H1 (cell line): ENCODE data around the gene LIPC. TPM values are rescaled to one million over a fixed set of nuclear protein-coding genes. Genes with fewer than 3 reads are reported as not detected.

Experiments
- CTCF ChIA-PET: fragments of 300-600 bp; sonication (Branson Sonifier 250); formaldehyde crosslinking; loops from one replicate; lab custom pipeline; 2021; ENCODE audit not compliant: partially characterized antibody; lab: Charles Lee
- POLR2A ChIA-PET: fragments of 300-600 bp; sonication (Branson Sonifier 250); formaldehyde crosslinking; loops from one replicate; lab custom pipeline; 2021; ENCODE audit warnings: inconsistent platforms; ENCODE audit not compliant: partially characterized antibody; lab: Charles Lee
- DNase-seq, 2 experiments: peaks; one replicate each; pipeline versions ENCODE4 v3.0.0 to v3.0.0-alpha.2; 2010 to 2022; ENCODE audit warnings: low spot score in 2 of 2, low read depth in 1 of 2, mixed read lengths in 1 of 2
- FAIRE-seq: peaks from 2 replicates; lab custom pipeline; 2011; peaks lifted over from hg19 to GRCh38; lab: Jason Lieb, UNC
- H2AFZ ChIP-seq: 2 replicates; pipeline ENCODE4 v1.8.1; 2012; ENCODE audit warnings: low read length, inconsistent platforms
- H2AK5ac ChIP-seq: 2 replicates; pipeline ENCODE4 v1.6.1; 2013; ENCODE audit warnings: low read depth, low read length
- H2BK120ac ChIP-seq: replicated peaks from 2 replicates; pipeline ENCODE3; 2013; ENCODE audit warnings: low read depth, low read length, inconsistent platforms
- H2BK12ac ChIP-seq: 2 replicates; pipeline ENCODE4 v1.6.1; 2013; ENCODE audit warnings: low read depth, low read length
- H2BK15ac ChIP-seq: 2 replicates; pipeline ENCODE4 v1.6.1; 2013; ENCODE audit warnings: low read length
- H2BK20ac ChIP-seq: 2 replicates; pipeline ENCODE4 v1.6.1; 2013; ENCODE audit warnings: low read length
- H2BK5ac ChIP-seq: 2 replicates; pipeline ENCODE4 v1.6.1; 2013; ENCODE audit warnings: low read depth, low read length
- H3K14ac ChIP-seq: 2 replicates; pipeline ENCODE4 v1.6.1; 2013; ENCODE audit warnings: inconsistent platforms; ENCODE audit not compliant: insufficient read length
- H3K18ac ChIP-seq: 2 replicates; pipeline ENCODE4 v1.6.1; 2013; ENCODE audit warnings: low read length; ENCODE audit errors: extremely low read depth
- H3K23ac ChIP-seq: 2 replicates; pipeline ENCODE4 v1.6.1; 2013; ENCODE audit warnings: inconsistent platforms; ENCODE audit not compliant: insufficient read length
- H3K23me2 ChIP-seq: 2 replicates; pipeline ENCODE4 v1.6.1; 2013; ENCODE audit warnings: low read depth, low read length
- H3K27ac ChIP-seq: 2 replicates; pipeline ENCODE4 v1.6.1; 2011; ENCODE audit warnings: low read depth, low read length, inconsistent platforms
- H3K27me3 ChIP-seq, 4 experiments: replicated peaks in 1 of 4; 1 replicate in 1 of 4; 2 replicates in 3 of 4; pipeline versions ENCODE4 v1.6.1 to v1.8.1; 2011 to 2013; ENCODE audit warnings: low read length in 3 of 4, mild to moderate bottlenecking in 3 of 4, inconsistent platforms in 2 of 4, mixed read lengths in 2 of 4, moderate library complexity in 1 of 4; ENCODE audit not compliant: control insufficient read depth in 3 of 4, insufficient read depth in 3 of 4; ENCODE audit errors: extremely low read depth in 1 of 4
- H3K36me3 ChIP-seq, 4 experiments: 2 replicates each; pipeline versions ENCODE4 v1.6.1 to v1.8.1; 2011 to 2013; ENCODE audit warnings: mild to moderate bottlenecking in 4 of 4, low read length in 3 of 4, moderate library complexity in 2 of 4, control low read depth in 1 of 4, inconsistent platforms in 1 of 4; ENCODE audit not compliant: insufficient read depth in 4 of 4, control insufficient read depth in 2 of 4
- H3K4ac ChIP-seq: replicated peaks from 2 replicates; pipeline ENCODE3; 2013; ENCODE audit warnings: low read length, low read depth, mixed read lengths, inconsistent platforms; ENCODE audit not compliant: insufficient read length
- H3K4me1 ChIP-seq, 4 experiments: replicated peaks in 1 of 4; 1 replicate in 1 of 4; 2 replicates in 3 of 4; pipeline versions ENCODE4 v1.6.1 to v1.8.1; 2011 to 2013; ENCODE audit warnings: low read length in 3 of 4, inconsistent platforms in 2 of 4, mixed read lengths in 1 of 4; ENCODE audit not compliant: insufficient read depth in 4 of 4, control insufficient read depth in 3 of 4
- H3K4me2 ChIP-seq, 2 experiments: 2 replicates each; pipeline versions ENCODE4 v1.6.1 to v1.8.1; 2011 to 2013; ENCODE audit warnings: low read depth in 2 of 2, low read length in 2 of 2, control low read depth in 1 of 2, inconsistent platforms in 1 of 2, mild to moderate bottlenecking in 1 of 2; ENCODE audit not compliant: insufficient read depth in 1 of 2
- H3K4me3 ChIP-seq, 4 experiments: fragments of 200-600, 300-600 bp in 1 of 4; sonication (generic), shearing (Covaris generic), sonication (Bioruptor Twin) in 1 of 4; 2 replicates each; pipeline versions ENCODE4 v1.5.1 to v1.8.1; 2011 to 2016; ENCODE audit warnings: low read length in 4 of 4, low read depth in 3 of 4, control low read depth in 2 of 4, inconsistent platforms in 2 of 4, mild to moderate bottlenecking in 2 of 4, mixed read lengths in 1 of 4, moderate library complexity in 1 of 4; ENCODE audit not compliant: insufficient read depth in 2 of 4; ENCODE audit errors: extremely low read depth in 1 of 4
- H3K56ac ChIP-seq: replicated peaks from 2 replicates; pipeline ENCODE3; 2013; ENCODE audit warnings: low read depth, mild to moderate bottlenecking, mixed read lengths, low read length, inconsistent platforms; ENCODE audit not compliant: insufficient read length
- H3K79me1 ChIP-seq: 2 replicates; pipeline ENCODE4 v1.6.1; 2013; ENCODE audit warnings: low read depth, low read length, control low read depth
- H3K79me2 ChIP-seq, 2 experiments: 2 replicates each; pipeline versions ENCODE4 v1.6.1 to v1.8.1; 2012 to 2013; ENCODE audit warnings: low read length in 2 of 2, mild to moderate bottlenecking in 2 of 2, inconsistent platforms in 1 of 2; ENCODE audit not compliant: insufficient read depth in 2 of 2, control insufficient read depth in 1 of 2
- H3K9ac ChIP-seq, 4 experiments: replicated peaks in 1 of 4; 1 replicate in 1 of 4; 2 replicates in 3 of 4; pipeline versions ENCODE4 v1.6.1 to v1.8.1; 2011 to 2013; ENCODE audit warnings: low read depth in 3 of 4, low read length in 3 of 4, control low read depth in 2 of 4, mild to moderate bottlenecking in 2 of 4, moderate library complexity in 2 of 4, inconsistent platforms in 1 of 4; ENCODE audit errors: extremely low read depth in 1 of 4
- H3K9me3 ChIP-seq, 2 experiments: 2 replicates each; pipeline versions ENCODE4 v1.6.1 to v1.8.1; 2012 to 2013; ENCODE audit warnings: mild to moderate bottlenecking in 2 of 2, moderate library complexity in 2 of 2, control low read depth in 1 of 2, inconsistent platforms in 1 of 2, low read depth in 1 of 2, low read length in 1 of 2, mixed read lengths in 1 of 2; ENCODE audit not compliant: insufficient read depth in 2 of 2
- H4K20me1 ChIP-seq, 2 experiments: replicated peaks in 1 of 2; 2 replicates each; pipeline versions ENCODE3 to v1.8.1; 2011 to 2013; ENCODE audit warnings: inconsistent platforms in 2 of 2, low read length in 2 of 2, mild to moderate bottlenecking in 1 of 2; ENCODE audit not compliant: insufficient read depth in 2 of 2, control insufficient read depth in 1 of 2
- H4K5ac ChIP-seq: 2 replicates; pipeline ENCODE4 v1.6.1; 2013; ENCODE audit warnings: low read length, low read depth, mixed read lengths, inconsistent platforms; ENCODE audit not compliant: insufficient read length
- H4K8ac ChIP-seq: 2 replicates; pipeline ENCODE4 v1.8.0; 2013; ENCODE audit warnings: mild to moderate bottlenecking, moderate library complexity, low read length, inconsistent platforms; ENCODE audit not compliant: insufficient read depth; ENCODE audit errors: extremely low read depth
- H4K91ac ChIP-seq: replicated peaks from 2 replicates; pipeline ENCODE3; 2013; ENCODE audit warnings: low read length, mixed read lengths, inconsistent platforms; ENCODE audit not compliant: insufficient read length
- BCL11A ChIP-seq, 2 experiments: IDR thresholded peaks; one replicate each; pipeline ENCODE4 v1.6.1; 2011; ENCODE audit warnings: low read depth in 2 of 2, low read length in 2 of 2, mild to moderate bottlenecking in 2 of 2
- BRCA1 ChIP-seq: IDR thresholded peaks from 2 replicates; pipeline ENCODE4 v1.6.1; 2012; ENCODE audit warnings: low read depth, low read length, improper control_type of control experiment
- CHD1 ChIP-seq: IDR thresholded peaks from 2 replicates; pipeline ENCODE4 v1.6.1; 2012; ENCODE audit warnings: low read depth, low read length, improper control_type of control experiment
- EP300 ChIP-seq, 2 experiments: IDR thresholded peaks; 1 replicate in 1 of 2; 2 replicates in 1 of 2; pipeline ENCODE4 v1.6.1; 2011 to 2012; ENCODE audit warnings: low read depth in 2 of 2, low read length in 2 of 2, mild to moderate bottlenecking in 2 of 2, borderline replicate concordance in 1 of 2, inconsistent platforms in 1 of 2, moderate library complexity in 1 of 2
- KDM1A ChIP-seq: fragments of 200-600, 300-600 bp; sonication (generic); IDR thresholded peaks from 2 replicates; pipeline ENCODE4 v1.7.1; 2016; ENCODE audit warnings: mild to moderate bottlenecking, low read length, borderline replicate concordance
- NRF1 ChIP-seq: IDR thresholded peaks from 2 replicates; pipeline ENCODE4 v1.6.1; 2011; ENCODE audit warnings: mild to moderate bottlenecking, low read depth, low read length, improper control_type of control experiment
- PHF8 ChIP-seq: fragments of 200-600 bp; sonication (generic); conservative IDR thresholded peaks from 2 replicates; pipeline ENCODE4 v1.7.1; 2012; ENCODE audit warnings: low read depth, mild to moderate bottlenecking, inconsistent platforms, low read length, moderate library complexity
- POLR2AphosphoS5 ChIP-seq: IDR thresholded peaks from 2 replicates; pipeline ENCODE4 v1.6.1; 2011; ENCODE audit warnings: low read depth, low read length
- RBBP5 ChIP-seq: IDR thresholded peaks from 2 replicates; pipeline ENCODE4 v1.7.1; 2012; ENCODE audit warnings: low read depth, mild to moderate bottlenecking, inconsistent platforms, low read length, moderate library complexity, borderline replicate concordance
- SIX5 ChIP-seq: IDR thresholded peaks from 2 replicates; pipeline ENCODE4 v1.6.1; 2011; ENCODE audit warnings: mild to moderate bottlenecking, low read depth, low read length
- SP2 ChIP-seq: IDR thresholded peaks from 2 replicates; pipeline ENCODE4 v1.6.1; 2012; ENCODE audit warnings: mild to moderate bottlenecking, low read length, inconsistent platforms
- SRF ChIP-seq: IDR thresholded peaks from 2 replicates; pipeline ENCODE4 v1.6.1; 2011; ENCODE audit warnings: mild to moderate bottlenecking, low read depth, low read length, moderate library complexity
- YY1 ChIP-seq: IDR thresholded peaks from 2 replicates; pipeline ENCODE4 v1.6.1; 2011; ENCODE audit warnings: low read depth, mild to moderate bottlenecking, low read length
- WGBS, 2 experiments: shearing (Covaris generic) in 1 of 2; methylation state at CpG; one replicate each; pipeline versions ENCODE4 v1.1.6 to v1.1.7; 2013 to 2015; ENCODE audit warnings: low lambda C conversion rate in 2 of 2, mixed read lengths in 2 of 2, inconsistent platforms in 1 of 2, low coverage in 1 of 2, missing lambda C conversion rate in 1 of 2; ENCODE audit not compliant: insufficient replicate concordance in 2 of 2, insufficient coverage in 1 of 2, insufficient read length in 1 of 2; ENCODE audit errors: extremely low coverage in 1 of 2, missing lambda C conversion rate in 1 of 2; 5-methylcytosine and 5-hydroxymethylcytosine counted together
- polyA plus RNA-seq, 7 experiments: library from polyadenylated mRNA; depleted of rRNA in 3 of 7; stranded (reverse) in 5 of 7; unstranded in 2 of 7; fragments of >200 nt in 5 of 7; fragments of 200-250 nt in 2 of 7; gene quantifications; 1 replicate in 5 of 7; 2 replicates in 1 of 7; 4 replicates in 1 of 7; pipeline versions ENCODE4 v1.2.1 to v1.2.3, GENCODE V29; 2011 to 2013; ENCODE audit warnings: missing spikeins in 2 of 7, mixed read lengths in 2 of 7
- total RNA-seq: library from RNA; stranded (reverse); fragmentation: NEBNext Ultra II Directional; extraction: Animal tissue kit (Norgen Biotek cat#: 25700); gene quantifications from 2 replicates; pipeline ENCODE4 v1.2.1, GENCODE V29; 2021

Gene LIPC
- total and polyA plus RNA-seq, 2 of the 8 experiments (the other 6 are each of a cell fraction or from before 2014, with no cell fraction given): not detected

GRCh38 chr15:58440158-58440910, 8.5 kb downstream of the LIPC start:
- Histone ChIP-seq H4K20me1 (no peaks in the 10 kb centered on the region), H3K14ac (no peak overlapping the region), H2BK12ac (no peak overlapping the region), H3K79me2 (no peaks in the 10 kb centered on the region), H3K79me1 (no peaks in the 10 kb centered on the region), H4K91ac (no peak overlapping the region), H2BK20ac (no peak overlapping the region), H2BK5ac (no peak overlapping the region), H3K4me2 (peak overlapping the region; percentile 10 to 40; a peak in 1 of 4 replicates), H2AK5ac (no peak overlapping the region), H2AFZ (no peak overlapping the region), H3K36me3 (no peaks in the 10 kb centered on the region), H4K5ac (no peak overlapping the region), H3K9ac (no peak overlapping the region; a peak in 1 of 7 replicates), H3K4ac (no peak overlapping the region), H4K8ac (no peak overlapping the region), H3K18ac (no peak overlapping the region), H3K56ac (no peak overlapping the region), H2BK15ac (no peak overlapping the region), H3K27me3 (no peaks in the 10 kb centered on the region), H3K27ac (no peak overlapping the region), H2BK120ac (no peak overlapping the region), H3K23ac (no peak overlapping the region), H3K4me1 (peaks cover 8 to 15% (median 11%) of the 10 kb centered on the region in 4 experiments), H3K9me3 (no peaks in the 10 kb centered on the region), H3K4me3 (no peak overlapping the region; a peak in 1 of 8 replicates), H3K23me2 (no peaks in the 10 kb centered on the region)
- POLR2A ChIA-PET: no interaction called here
- FAIRE-seq: no peak
- CTCF ChIA-PET: interaction anchor here (0.5 to 1.5 kb wide), 4 partner anchors 77 to 685 kb away, joined by 3 to 9 read pairs (median 4); no protein-coding TSS in a partner anchor
- no peak for DNase-seq
- 77% methylated on average over 7 of the region's 7 CpGs; no CpG with 5 or more reads in 1 of the 2 experiments for WGBS, 2 experiments
- TF ChIP-seq RBBP5 (no peak), SP2 (no peak), EP300 (IDR thresholded peaks at IDR 0.05; ENCODE audit: borderline replicate concordance in 1 of 2, low read depth in 2 of 2, low read length in 2 of 2) (no peak), SRF (no peak), YY1 (no peak), BCL11A (IDR thresholded peaks at IDR 0.05; ENCODE audit: low read depth in 2 of 2, low read length in 2 of 2) (no peak), SIX5 (no peak), BRCA1 (no peak), PHF8 (no peak), NRF1 (no peak), KDM1A (no peak), CHD1 (no peak), POLR2AphosphoS5 (no peak)
